ENCODE results near the gene IRGM.

Gene IRGM

DNA sequence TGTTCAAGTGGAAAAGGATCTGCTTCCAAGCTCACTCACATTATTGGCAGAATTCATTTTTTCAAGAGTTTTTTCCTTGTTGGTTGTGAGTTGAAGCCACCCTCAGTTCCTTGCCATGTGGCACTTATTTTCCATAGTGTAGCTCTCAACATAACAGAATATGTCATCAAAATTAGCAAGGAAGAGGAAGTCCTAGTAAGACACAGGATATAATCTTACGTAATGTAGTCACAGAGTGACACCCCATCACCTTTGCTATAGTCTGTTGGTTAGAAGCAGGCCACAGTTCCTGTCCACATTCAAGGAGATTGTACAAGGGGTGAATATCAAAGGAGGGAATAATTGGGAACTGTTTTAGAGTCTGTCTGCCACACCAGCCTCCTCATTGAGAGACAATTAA lies 15.7 kb downstream of the IRGM start:
- intact Hi-C loops (cut with DNase I) = no loop called here
- DNase-seq = no peak

DNA sequence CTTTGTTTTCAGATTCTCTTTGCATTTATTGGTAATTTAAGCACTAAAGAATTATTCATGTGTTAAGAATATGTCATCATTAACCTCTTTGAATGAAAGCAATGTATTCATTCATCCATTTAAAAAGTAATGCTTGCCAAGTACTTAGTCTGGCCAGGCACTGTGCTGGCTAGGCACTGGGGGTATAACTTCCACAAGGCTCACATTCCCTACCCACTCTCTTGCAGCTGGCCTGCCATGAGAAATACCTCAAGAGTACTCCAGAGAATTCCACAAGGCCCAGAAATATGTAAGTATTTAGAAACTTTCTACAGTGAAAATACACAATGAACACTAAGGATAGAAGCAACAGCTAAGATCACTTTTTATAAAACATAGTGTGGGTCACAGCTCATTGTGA lies 33.0 kb downstream of the IRGM start:
- no peak for DNase-seq
- intact Hi-C loops (cut with DNase I) = no loop called here

GRCh38 chr5:150895431-150896428 lies 49.4 kb downstream of the IRGM start:
- intact Hi-C loops (cut with DNase I) = no loop called here
- no peak for DNase-seq
